Gastroesophageal sphincter (tissue), 4 donors: ENCODE measurements around the gene VSIG10L2. TPM values are rescaled to one million over a fixed set of nuclear protein-coding genes. Genes with fewer than 3 reads are reported as not detected.
A peak's percentile ranks its signal among the peaks of the same experiment; 100 is the strongest.

Experiments used
- ATAC-seq: fragments of 150-250 bp; one replicate; pipeline ENCODE4 v1.9.1; 2016; ENCODE audit warnings: mild to moderate bottlenecking, moderate library complexity
- H3K27ac ChIP-seq, 4 donors: fragments of 200-600 bp; sonication (generic) in 3 of 4; 1 replicate in 3 of 4; 2 replicates in 1 of 4; pipeline ENCODE4 v1.5.1; 2016 to 2019
- H3K27me3 ChIP-seq: fragments of 200-600 bp; sonication (generic); one replicate; pipeline ENCODE4 v1.5.1; 2019
- H3K36me3 ChIP-seq, 2 donors: fragments of 200-600 bp; sonication (generic); one replicate each; pipeline ENCODE4 v1.5.1; 2019; ENCODE audit warnings: control low read depth in 1 of 2
- H3K4me1 ChIP-seq, 3 donors: fragments of 200-600 bp; sonication (generic); 1 replicate in 2 of 3; 2 replicates in 1 of 3; pipeline ENCODE4 v1.5.1; 2016 to 2019; ENCODE audit warnings: control low read depth in 2 of 3
- H3K4me3 ChIP-seq, 2 donors: fragments of 200-600 bp; sonication (generic); one replicate each; pipeline ENCODE4 v1.5.1; 2019; ENCODE audit warnings: mild to moderate bottlenecking in 1 of 2, moderate library complexity in 1 of 2
- H3K9me3 ChIP-seq, 3 donors: fragments of 200-600 bp; sonication (generic); one replicate each; pipeline ENCODE4 v1.5.1; 2017 to 2019; ENCODE audit warnings: control low read depth in 2 of 3
- EP300 ChIP-seq: sonication (generic); formaldehyde crosslinking; IDR thresholded peaks from one replicate; pipeline ENCODE4 v1.6.1; 2017; ENCODE audit warnings: antibody characterized with exemption, mild to moderate bottlenecking
- POLR2A ChIP-seq, 2 donors: fragments of 450-650 bp; IDR thresholded peaks; one replicate each; pipeline ENCODE4 v1.6.1; 2017; ENCODE audit warnings: antibody characterized with exemption in 2 of 2, mild to moderate bottlenecking in 2 of 2, moderate library complexity in 1 of 2
- POLR2AphosphoS5 ChIP-seq: sonication (generic); formaldehyde crosslinking; IDR thresholded peaks from one replicate; pipeline ENCODE4 v1.6.1; 2017; ENCODE audit warnings: antibody characterized with exemption
- WGBS, 2 donors: methylation state at CpG; one replicate each; pipeline ENCODE4 v1.1.5; 2018; ENCODE audit warnings: low coverage in 1 of 2; 5-methylcytosine and 5-hydroxymethylcytosine counted together
- total RNA-seq, 4 donors: library from RNA; depleted of rRNA; stranded (reverse); fragments of >200 nt; gene quantifications; one replicate each; pipeline ENCODE4 v1.1.0, GENCODE V29; 2016
- TF ChIP-seq, protein P1 (sequence below), 4 experiments: fragments of 200-600 bp in 2 of 4; fragments of 450-650 bp in 2 of 4; sonication (generic) in 1 of 4; IDR thresholded peaks; one replicate each; pipeline ENCODE4 v1.5.1; 2017 to 2019; ENCODE audit warnings: antibody characterized with exemption in 4 of 4, mild to moderate bottlenecking in 2 of 4, moderate library complexity in 2 of 4

The VSIG10L2 gene
- total RNA-seq, 4 donors from 2014 or later = not detected

GRCh38 chr11:125918140-125918840 lies 27.6 kb upstream of the VSIG10L2 start:
- H3K36me3 ChIP-seq = no peaks in the 10 kb centered on the region
- no peak overlapping the region for H3K4me3 ChIP-seq
- H3K4me1 ChIP-seq = no peaks in the 10 kb centered on the region
- no peak for TF ChIP-seq EP300
- no peak for TF ChIP-seq POLR2AphosphoS5
- no peak for TF ChIP-seq POLR2A (IDR thresholded peaks at IDR 0.05)
- TF ChIP-seq, protein P1, sequence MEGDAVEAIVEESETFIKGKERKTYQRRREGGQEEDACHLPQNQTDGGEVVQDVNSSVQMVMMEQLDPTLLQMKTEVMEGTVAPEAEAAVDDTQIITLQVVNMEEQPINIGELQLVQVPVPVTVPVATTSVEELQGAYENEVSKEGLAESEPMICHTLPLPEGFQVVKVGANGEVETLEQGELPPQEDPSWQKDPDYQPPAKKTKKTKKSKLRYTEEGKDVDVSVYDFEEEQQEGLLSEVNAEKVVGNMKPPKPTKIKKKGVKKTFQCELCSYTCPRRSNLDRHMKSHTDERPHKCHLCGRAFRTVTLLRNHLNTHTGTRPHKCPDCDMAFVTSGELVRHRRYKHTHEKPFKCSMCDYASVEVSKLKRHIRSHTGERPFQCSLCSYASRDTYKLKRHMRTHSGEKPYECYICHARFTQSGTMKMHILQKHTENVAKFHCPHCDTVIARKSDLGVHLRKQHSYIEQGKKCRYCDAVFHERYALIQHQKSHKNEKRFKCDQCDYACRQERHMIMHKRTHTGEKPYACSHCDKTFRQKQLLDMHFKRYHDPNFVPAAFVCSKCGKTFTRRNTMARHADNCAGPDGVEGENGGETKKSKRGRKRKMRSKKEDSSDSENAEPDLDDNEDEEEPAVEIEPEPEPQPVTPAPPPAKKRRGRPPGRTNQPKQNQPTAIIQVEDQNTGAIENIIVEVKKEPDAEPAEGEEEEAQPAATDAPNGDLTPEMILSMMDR (IDR thresholded peaks at IDR 0.05) = no peak
- H3K27ac ChIP-seq = no peak overlapping the region
- no peaks in the 10 kb centered on the region for H3K9me3 ChIP-seq
- 67 to 73% methylated on average over 5 to 9 of the region's 13 CpGs for WGBS, 2 donors
- peaks cover 45% of the 10 kb centered on the region for H3K27me3 ChIP-seq
- ATAC-seq = no peak

GRCh38 chr11:125921042-125921441 lies 24.8 kb upstream of the VSIG10L2 start:
- no peak overlapping the region for H3K4me3 ChIP-seq
- WGBS, 2 donors = 89% methylated on average over 6 of the region's 9 CpGs; no CpG with 5 or more reads in 1 of the 2 donors
- no peaks in the 10 kb centered on the region for H3K9me3 ChIP-seq
- TF ChIP-seq, protein P1 (IDR thresholded peaks at IDR 0.05) = no peak
- TF ChIP-seq EP300 (no peak), POLR2AphosphoS5 (no peak), POLR2A (IDR thresholded peaks at IDR 0.05) (no peak)
- no peaks in the 10 kb centered on the region for H3K36me3 ChIP-seq
- H3K27me3 ChIP-seq = peaks cover 44% of the 10 kb centered on the region
- no peaks in the 10 kb centered on the region for H3K4me1 ChIP-seq
- H3K27ac ChIP-seq = no peak overlapping the region
- no peak for ATAC-seq

- Histone ChIP-seq H3K36me3 (no peaks in the 10 kb centered on the region), H3K27me3 (peaks cover 33% of the 10 kb centered on the region), H3K27ac (no peak overlapping the region), H3K9me3 (no peaks in the 10 kb centered on the region), H3K4me3 (no peak overlapping the region), H3K4me1 (no peaks in the 10 kb centered on the region)
- 40 to 73% methylated on average over 1 to 2 of the region's 3 CpGs for WGBS, 2 donors
- no peak for ATAC-seq
- TF ChIP-seq, protein P1 (IDR thresholded peaks at IDR 0.05) = no peak
- TF ChIP-seq POLR2A (IDR thresholded peaks at IDR 0.05) (no peak), POLR2AphosphoS5 (no peak), EP300 (no peak)
These were observed 23.7 kb upstream of the VSIG10L2 start for GRCh38 chr11:125922156-125922555.

DNA sequence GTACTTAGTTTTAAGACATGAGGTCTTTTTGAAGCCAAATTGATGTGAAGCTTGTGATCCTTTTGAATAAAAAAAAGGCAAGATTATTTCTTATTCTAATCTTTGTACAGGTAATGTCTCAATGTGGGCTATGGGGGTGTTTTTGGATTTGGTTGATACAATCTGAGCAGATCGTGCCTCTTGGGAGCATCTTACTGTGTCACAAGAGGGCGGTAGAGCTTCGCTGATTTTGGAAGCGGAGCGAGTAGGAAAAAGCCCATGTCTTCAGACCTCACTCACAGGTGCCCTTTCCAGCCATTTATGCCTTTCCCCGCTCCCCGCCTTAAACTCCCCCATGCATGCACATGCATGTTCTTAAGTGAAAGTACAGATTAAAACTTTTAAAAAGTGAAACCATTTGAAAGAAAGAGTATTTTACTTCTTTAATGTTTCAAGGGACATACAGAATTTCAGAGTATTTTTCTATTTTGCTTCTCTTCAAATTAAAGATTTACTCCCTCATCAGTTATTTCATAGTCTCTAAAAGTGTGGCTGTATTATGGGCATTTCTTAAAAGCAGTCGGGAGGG lies 22.7 kb upstream of the VSIG10L2 start:
- Histone ChIP-seq H3K9me3 (no peaks in the 10 kb centered on the region), H3K4me3 (no peak overlapping the region), H3K4me1 (no peaks in the 10 kb centered on the region), H3K27me3 (peaks cover 25% of the 10 kb centered on the region), H3K27ac (no peak overlapping the region), H3K36me3 (no peaks in the 10 kb centered on the region)
- peak; percentile 79 for ATAC-seq
- TF ChIP-seq POLR2AphosphoS5 (no peak), EP300 (no peak), POLR2A (IDR thresholded peaks at IDR 0.05) (no peak)
- TF ChIP-seq, protein P1 (IDR thresholded peaks at IDR 0.05) = peak; percentile 47 to 82 (median 80)
- 2 to 7% methylated on average over 8 of the region's 8 CpGs for WGBS, 2 donors

DNA sequence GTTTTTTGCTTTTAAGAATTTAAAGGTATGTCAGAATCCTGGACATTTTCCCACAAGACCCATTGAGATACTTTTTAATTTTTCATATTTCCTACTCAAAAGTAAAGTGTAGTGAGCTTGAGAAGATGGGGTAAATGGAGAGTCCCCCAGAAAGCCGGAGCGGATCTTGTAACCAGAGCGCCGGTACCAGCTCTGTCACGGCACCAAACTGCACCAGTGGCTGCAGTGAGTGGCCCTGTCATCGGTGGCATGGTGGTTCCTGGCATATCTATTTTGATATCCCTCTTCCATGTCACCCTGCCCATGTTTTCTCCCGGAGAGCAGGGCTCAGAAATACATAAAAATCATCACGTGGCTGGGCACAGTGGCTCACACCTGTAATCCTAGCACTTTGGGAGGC lies 22.2 kb upstream of the VSIG10L2 start:
- no peak overlapping the region for H3K4me3 ChIP-seq
- no peaks in the 10 kb centered on the region for H3K4me1 ChIP-seq
- H3K36me3 ChIP-seq = no peaks in the 10 kb centered on the region
- H3K27me3 ChIP-seq = peaks cover 20% of the 10 kb centered on the region
- TF ChIP-seq, protein P1 (IDR thresholded peaks at IDR 0.05) = no peak
- no peak for TF ChIP-seq POLR2AphosphoS5
- TF ChIP-seq EP300 = no peak
- TF ChIP-seq POLR2A (IDR thresholded peaks at IDR 0.05) = no peak
- no peaks in the 10 kb centered on the region for H3K9me3 ChIP-seq
- ATAC-seq = no peak
- no peak overlapping the region for H3K27ac ChIP-seq
- WGBS, 2 donors = 81 to 92% methylated on average over 6 to 8 of the region's 8 CpGs
